SK-N-SH (cell line): ENCODE measurements around the gene DACH1.

Source experiments
- EP300 ChIP-seq, 2 experiments: IDR thresholded peaks; 2 replicates each; pipeline versions ENCODE4 v1.4.0 to v1.6.1; 2012; ENCODE audit warnings: borderline replicate concordance in 1 of 2, low read depth in 1 of 2, low read length in 1 of 2
- EZH2phosphoT487 ChIP-seq: fragments of 200-600 bp; sonication (generic); IDR thresholded peaks from 2 replicates; pipeline ENCODE4 v1.6.1; 2017; ENCODE audit warnings: low read depth, mixed run types, mild to moderate bottlenecking, antibody characterized with exemption, moderate library complexity, borderline replicate concordance
- RCOR1 ChIP-seq: fragments of 150-350 bp; IDR thresholded peaks from 2 replicates; pipeline ENCODE4 v1.6.1; 2017; ENCODE audit warnings: antibody characterized with exemption, low read length
- TAF1 ChIP-seq: IDR thresholded peaks from 2 replicates; pipeline ENCODE4 v1.6.1; 2012; ENCODE audit warnings: low read depth, mild to moderate bottlenecking, low read length, moderate library complexity, borderline replicate concordance
- TEAD4 ChIP-seq: IDR thresholded peaks from 2 replicates; pipeline ENCODE4 v1.4.0; 2012; ENCODE audit warnings: mild to moderate bottlenecking, borderline replicate concordance; ENCODE audit not compliant: insufficient read depth
- TF ChIP-seq, protein P1 (sequence below): fragments of 200-600 bp; sonication (generic); IDR thresholded peaks from 2 replicates; pipeline ENCODE4 v1.6.1; 2017; ENCODE audit warnings: antibody characterized with exemption, mild to moderate bottlenecking, moderate library complexity
- TF ChIP-seq, protein P2 (sequence below): fragments of 150-350 bp; IDR thresholded peaks from 2 replicates; pipeline ENCODE4 v1.6.1; 2017; ENCODE audit warnings: antibody characterized with exemption, low read length, low read depth, borderline replicate concordance
- TF ChIP-seq, protein P3 (sequence below): IDR thresholded peaks from 2 replicates; pipeline ENCODE4 v1.4.0; 2012; ENCODE audit warnings: low read depth, borderline replicate concordance

DNA sequence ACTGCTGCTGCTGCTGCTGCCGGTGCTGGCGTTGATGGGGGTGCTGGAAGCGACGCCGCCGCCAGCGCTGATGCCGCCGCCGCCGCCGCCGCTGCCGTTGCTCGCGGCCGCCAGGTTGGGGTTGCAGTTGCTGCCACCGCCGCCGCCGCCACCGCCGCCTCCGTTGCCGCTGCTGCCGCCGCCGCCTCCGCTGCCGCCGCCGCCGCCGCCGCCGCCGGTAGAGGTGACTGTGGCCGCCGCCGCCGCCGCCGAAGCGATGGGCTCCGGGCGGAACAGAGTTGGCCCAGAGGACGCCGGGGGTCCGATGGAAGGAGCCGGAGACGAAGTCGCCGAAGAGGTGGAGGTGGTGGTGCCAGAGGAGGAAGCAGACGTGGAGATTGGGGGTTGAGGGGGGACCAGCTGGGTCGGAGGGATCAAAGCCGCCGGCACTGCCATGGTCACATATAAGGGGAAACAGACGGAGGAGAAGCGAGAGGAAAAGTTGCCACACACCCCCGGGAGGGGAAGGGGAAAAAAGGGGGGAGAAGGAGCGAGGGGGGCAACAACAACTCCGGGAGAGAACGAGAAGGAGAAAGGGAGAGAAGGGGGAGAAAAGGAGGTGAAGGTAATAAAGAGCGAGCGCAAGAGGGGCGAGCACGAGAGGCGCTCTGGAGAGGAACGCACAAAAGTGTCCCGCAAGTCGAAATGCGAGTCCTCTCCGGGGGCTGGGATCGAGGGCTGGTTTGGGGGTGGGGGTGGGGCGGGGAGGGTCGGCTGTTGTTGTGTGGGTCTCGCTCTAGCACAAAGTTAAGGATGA is 471 bp downstream of the DACH1 start:
- TF ChIP-seq, protein P1, sequence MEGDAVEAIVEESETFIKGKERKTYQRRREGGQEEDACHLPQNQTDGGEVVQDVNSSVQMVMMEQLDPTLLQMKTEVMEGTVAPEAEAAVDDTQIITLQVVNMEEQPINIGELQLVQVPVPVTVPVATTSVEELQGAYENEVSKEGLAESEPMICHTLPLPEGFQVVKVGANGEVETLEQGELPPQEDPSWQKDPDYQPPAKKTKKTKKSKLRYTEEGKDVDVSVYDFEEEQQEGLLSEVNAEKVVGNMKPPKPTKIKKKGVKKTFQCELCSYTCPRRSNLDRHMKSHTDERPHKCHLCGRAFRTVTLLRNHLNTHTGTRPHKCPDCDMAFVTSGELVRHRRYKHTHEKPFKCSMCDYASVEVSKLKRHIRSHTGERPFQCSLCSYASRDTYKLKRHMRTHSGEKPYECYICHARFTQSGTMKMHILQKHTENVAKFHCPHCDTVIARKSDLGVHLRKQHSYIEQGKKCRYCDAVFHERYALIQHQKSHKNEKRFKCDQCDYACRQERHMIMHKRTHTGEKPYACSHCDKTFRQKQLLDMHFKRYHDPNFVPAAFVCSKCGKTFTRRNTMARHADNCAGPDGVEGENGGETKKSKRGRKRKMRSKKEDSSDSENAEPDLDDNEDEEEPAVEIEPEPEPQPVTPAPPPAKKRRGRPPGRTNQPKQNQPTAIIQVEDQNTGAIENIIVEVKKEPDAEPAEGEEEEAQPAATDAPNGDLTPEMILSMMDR, result no peak
- TF ChIP-seq, protein P2, sequence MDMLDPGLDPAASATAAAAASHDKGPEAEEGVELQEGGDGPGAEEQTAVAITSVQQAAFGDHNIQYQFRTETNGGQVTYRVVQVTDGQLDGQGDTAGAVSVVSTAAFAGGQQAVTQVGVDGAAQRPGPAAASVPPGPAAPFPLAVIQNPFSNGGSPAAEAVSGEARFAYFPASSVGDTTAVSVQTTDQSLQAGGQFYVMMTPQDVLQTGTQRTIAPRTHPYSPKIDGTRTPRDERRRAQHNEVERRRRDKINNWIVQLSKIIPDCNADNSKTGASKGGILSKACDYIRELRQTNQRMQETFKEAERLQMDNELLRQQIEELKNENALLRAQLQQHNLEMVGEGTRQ, result no peak
- TF ChIP-seq, protein P3, sequence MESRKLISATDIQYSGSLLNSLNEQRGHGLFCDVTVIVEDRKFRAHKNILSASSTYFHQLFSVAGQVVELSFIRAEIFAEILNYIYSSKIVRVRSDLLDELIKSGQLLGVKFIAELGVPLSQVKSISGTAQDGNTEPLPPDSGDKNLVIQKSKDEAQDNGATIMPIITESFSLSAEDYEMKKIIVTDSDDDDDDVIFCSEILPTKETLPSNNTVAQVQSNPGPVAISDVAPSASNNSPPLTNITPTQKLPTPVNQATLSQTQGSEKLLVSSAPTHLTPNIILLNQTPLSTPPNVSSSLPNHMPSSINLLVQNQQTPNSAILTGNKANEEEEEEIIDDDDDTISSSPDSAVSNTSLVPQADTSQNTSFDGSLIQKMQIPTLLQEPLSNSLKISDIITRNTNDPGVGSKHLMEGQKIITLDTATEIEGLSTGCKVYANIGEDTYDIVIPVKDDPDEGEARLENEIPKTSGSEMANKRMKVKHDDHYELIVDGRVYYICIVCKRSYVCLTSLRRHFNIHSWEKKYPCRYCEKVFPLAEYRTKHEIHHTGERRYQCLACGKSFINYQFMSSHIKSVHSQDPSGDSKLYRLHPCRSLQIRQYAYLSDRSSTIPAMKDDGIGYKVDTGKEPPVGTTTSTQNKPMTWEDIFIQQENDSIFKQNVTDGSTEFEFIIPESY, result no peak
- TF ChIP-seq TAF1, result no peak
- TF ChIP-seq TEAD4, result no peak
- TF ChIP-seq EZH2phosphoT487, result no peak
- no peak for TF ChIP-seq EP300 (IDR thresholded peaks at IDR 0.05; ENCODE audit: borderline replicate concordance in 1 of 2, low read depth in 1 of 2, low read length in 1 of 2)
- no peak for TF ChIP-seq RCOR1
